ENCODE data around the gene TLR3. TPM values are rescaled to one million over a fixed set of nuclear protein-coding genes. Genes with fewer than 3 reads are reported as not detected.

The TLR3 gene
- total RNA-seq, 6 experiments from 2014 or later, result 6.8 to 14.9 (median 9.2) TPM

- TF ChIP-seq CTCF (IDR thresholded peaks at IDR 0.05), result no peak
- intact Hi-C loops (cut with DNase I), result no loop called here
- no peaks in the 10 kb centered on the region for H3K27me3 ChIP-seq
- H3K9me3 ChIP-seq, result no peaks in the 10 kb centered on the region
- no peaks in the 10 kb centered on the region for H3K4me1 ChIP-seq
- ATAC-seq, result no peak
- 77% methylated on average over 4 of the region's 4 CpGs for WGBS (ENCODE audit: insufficient coverage, low coverage, low lambda C conversion rate, missing lambda C conversion rate)
- no peak for DNase-seq
- no peak overlapping the region for H3K4me3 ChIP-seq
- H3K36me3 ChIP-seq, result no peaks in the 10 kb centered on the region
- no peak overlapping the region for H3K27ac ChIP-seq
Measured at GRCh38 chr4:186107947-186108346, 39.0 kb downstream of the TLR3 start.

GRCh38 chr4:186108391-186108790, 39.4 kb downstream of the TLR3 start:
- 80% methylated on average over 1 of the region's 3 CpGs for WGBS (ENCODE audit: insufficient coverage, low coverage, low lambda C conversion rate, missing lambda C conversion rate)

GRCh38 chr4:186109245-186109644, 40.3 kb downstream of the TLR3 start:
- no peaks in the 10 kb centered on the region for H3K4me1 ChIP-seq
- 83% methylated on average over 4 of the region's 4 CpGs for WGBS (ENCODE audit: insufficient coverage, low coverage, low lambda C conversion rate, missing lambda C conversion rate)
- intact Hi-C loops (cut with DNase I), result no loop called here

More at GRCh38 chr4:186108391-186108790, 39.4 kb downstream of the TLR3 start:
- H3K27me3 ChIP-seq, result no peaks in the 10 kb centered on the region
- TF ChIP-seq POLR2A (IDR thresholded peaks at IDR 0.05) (no peak), CTCF (IDR thresholded peaks at IDR 0.05) (no peak)
- no peak overlapping the region for H3K27ac ChIP-seq
- no peaks in the 10 kb centered on the region for H3K9me3 ChIP-seq
- H3K36me3 ChIP-seq, result no peaks in the 10 kb centered on the region
- no peak overlapping the region for H3K4me3 ChIP-seq
- DNase-seq, result no peak
- intact Hi-C loops (cut with DNase I), result no loop called here
- ATAC-seq, result no peak
- H3K4me1 ChIP-seq, result no peaks in the 10 kb centered on the region

GRCh38 chr4:186116697-186117096, 47.7 kb downstream of the TLR3 start:
- no peak for TF ChIP-seq CTCF (IDR thresholded peaks at IDR 0.05)
- ATAC-seq (no peak), DNase-seq (no peak)
- H3K4me1 ChIP-seq, result no peaks in the 10 kb centered on the region
- H3K27ac ChIP-seq, result no peak overlapping the region
- no peaks in the 10 kb centered on the region for H3K9me3 ChIP-seq
- H3K27me3 ChIP-seq, result no peaks in the 10 kb centered on the region
- no peaks in the 10 kb centered on the region for H3K36me3 ChIP-seq
- H3K4me3 ChIP-seq, result no peak overlapping the region
- intact Hi-C loops (cut with DNase I), result no loop called here
- 85% methylated on average over 2 of the region's 2 CpGs for WGBS (ENCODE audit: insufficient coverage, low coverage, low lambda C conversion rate, missing lambda C conversion rate)

More at GRCh38 chr4:186109245-186109644, 40.3 kb downstream of the TLR3 start:
- Histone ChIP-seq H3K36me3 (no peaks in the 10 kb centered on the region), H3K4me3 (no peak overlapping the region), H3K27ac (no peak overlapping the region), H3K27me3 (no peaks in the 10 kb centered on the region), H3K9me3 (no peaks in the 10 kb centered on the region)
- TF ChIP-seq CTCF (IDR thresholded peaks at IDR 0.05), result no peak
- TF ChIP-seq POLR2A (IDR thresholded peaks at IDR 0.05), result no peak
- no peak for ATAC-seq
- DNase-seq, result no peak

GRCh38 chr4:186118582-186118981, 49.6 kb downstream of the TLR3 start:
- TF ChIP-seq CTCF (IDR thresholded peaks at IDR 0.05) (no peak), POLR2A (IDR thresholded peaks at IDR 0.05) (no peak)
- 55% methylated on average over 7 of the region's 7 CpGs for WGBS (ENCODE audit: insufficient coverage, low coverage, low lambda C conversion rate, missing lambda C conversion rate)
- Histone ChIP-seq H3K27me3 (no peaks in the 10 kb centered on the region), H3K36me3 (no peaks in the 10 kb centered on the region), H3K27ac (no peak overlapping the region), H3K4me1 (no peaks in the 10 kb centered on the region), H3K9me3 (no peaks in the 10 kb centered on the region), H3K4me3 (no peak overlapping the region)
- intact Hi-C loops (cut with DNase I), result no loop called here
- peak in 3 of 4 donors; percentile 47 to 65 (median 57) for ATAC-seq
- DNase-seq, result no peak
